GM12801 (cell line): ENCODE data around the gene FLNB.

ENCODE experiments used
- TF ChIP-seq, protein P1 (sequence below): IDR thresholded peaks from one replicate; pipeline ENCODE4 v1.5.1; 2011; ENCODE audit warnings: control low read depth; ENCODE audit not compliant: insufficient read length; ENCODE audit errors: extremely low read depth

Gene FLNB

DNA sequence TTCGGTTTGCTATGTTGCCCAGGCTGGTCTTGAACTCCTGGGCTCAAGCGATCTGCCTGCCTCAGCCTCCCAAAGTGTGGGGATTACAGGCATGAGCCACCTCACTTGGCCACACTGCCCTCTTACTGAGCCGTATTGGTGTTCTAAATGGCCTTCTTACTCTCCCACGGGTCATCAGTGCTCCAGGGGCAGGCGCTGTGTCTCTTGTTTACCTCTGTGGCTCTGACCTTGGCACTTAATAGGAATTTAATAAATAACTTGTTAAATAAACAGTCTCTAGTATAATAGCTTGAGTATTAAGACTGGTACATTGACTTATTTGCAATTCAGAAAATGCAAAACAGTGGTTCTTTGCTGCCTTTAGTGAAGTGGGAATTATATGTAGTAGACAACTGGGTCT, 13.7 kb downstream of the FLNB start:
- TF ChIP-seq, protein P1, sequence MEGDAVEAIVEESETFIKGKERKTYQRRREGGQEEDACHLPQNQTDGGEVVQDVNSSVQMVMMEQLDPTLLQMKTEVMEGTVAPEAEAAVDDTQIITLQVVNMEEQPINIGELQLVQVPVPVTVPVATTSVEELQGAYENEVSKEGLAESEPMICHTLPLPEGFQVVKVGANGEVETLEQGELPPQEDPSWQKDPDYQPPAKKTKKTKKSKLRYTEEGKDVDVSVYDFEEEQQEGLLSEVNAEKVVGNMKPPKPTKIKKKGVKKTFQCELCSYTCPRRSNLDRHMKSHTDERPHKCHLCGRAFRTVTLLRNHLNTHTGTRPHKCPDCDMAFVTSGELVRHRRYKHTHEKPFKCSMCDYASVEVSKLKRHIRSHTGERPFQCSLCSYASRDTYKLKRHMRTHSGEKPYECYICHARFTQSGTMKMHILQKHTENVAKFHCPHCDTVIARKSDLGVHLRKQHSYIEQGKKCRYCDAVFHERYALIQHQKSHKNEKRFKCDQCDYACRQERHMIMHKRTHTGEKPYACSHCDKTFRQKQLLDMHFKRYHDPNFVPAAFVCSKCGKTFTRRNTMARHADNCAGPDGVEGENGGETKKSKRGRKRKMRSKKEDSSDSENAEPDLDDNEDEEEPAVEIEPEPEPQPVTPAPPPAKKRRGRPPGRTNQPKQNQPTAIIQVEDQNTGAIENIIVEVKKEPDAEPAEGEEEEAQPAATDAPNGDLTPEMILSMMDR = no peak

DNA sequence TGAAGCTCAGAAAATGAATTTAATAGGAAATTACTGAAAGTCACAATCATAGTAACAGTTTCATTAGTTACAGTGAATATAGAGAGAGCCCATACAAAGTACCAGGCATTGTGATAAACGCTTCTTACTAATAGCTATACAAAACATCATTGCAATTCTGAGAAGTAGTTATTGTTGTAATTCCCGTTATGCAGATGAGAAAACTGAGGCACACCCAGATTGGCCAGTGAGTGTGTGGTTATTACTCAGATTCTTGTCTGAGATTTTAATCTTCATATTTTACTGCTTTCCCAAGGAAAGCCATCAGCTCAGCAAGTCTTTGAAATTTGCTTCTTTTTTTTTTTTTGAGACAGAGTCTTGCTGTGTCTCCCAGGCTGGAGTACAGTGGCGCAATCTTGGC, 14.3 kb downstream of the FLNB start:
- TF ChIP-seq, protein P1 = no peak

DNA sequence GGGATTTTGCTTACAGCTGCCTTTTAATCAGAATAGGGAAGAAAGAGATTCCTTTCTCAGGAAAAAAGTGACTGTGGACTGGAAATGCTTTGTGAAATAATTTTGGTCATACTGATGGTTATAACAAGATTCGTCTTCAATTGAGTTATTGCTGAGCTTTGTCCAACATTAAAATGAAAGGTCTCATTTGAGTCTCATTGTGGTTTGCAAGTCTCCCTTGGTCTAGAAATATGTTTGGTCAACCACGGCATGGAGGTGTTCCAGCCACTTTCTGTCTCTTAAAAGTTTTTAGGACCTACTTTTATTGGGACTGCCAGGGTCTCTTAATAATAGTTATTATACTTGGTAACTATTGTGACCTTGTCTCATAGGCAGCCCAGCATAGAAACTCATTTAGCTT, 15.3 kb downstream of the FLNB start:
- TF ChIP-seq, protein P1 = no peak

DNA sequence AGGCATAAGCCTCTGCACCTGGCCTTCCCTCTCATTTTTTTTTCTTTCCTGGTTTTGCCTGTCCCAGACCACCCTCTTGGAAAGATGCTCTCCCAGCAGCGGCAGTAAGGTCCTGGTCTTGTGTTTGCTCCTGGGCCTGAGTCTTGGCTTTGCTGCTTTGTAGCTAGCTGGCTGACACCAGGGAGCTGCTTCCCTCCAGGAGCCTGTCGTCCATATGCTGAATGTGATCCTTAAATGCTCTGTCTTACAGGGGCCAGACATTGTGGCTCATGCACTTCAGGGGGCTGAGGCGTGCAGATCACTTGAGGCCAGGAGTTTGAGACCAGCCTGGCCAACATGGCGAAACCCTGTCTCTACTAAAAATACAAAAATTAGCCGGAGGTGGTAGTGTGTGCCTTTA, 17.2 kb downstream of the FLNB start:
- TF ChIP-seq, protein P1 = no peak

DNA sequence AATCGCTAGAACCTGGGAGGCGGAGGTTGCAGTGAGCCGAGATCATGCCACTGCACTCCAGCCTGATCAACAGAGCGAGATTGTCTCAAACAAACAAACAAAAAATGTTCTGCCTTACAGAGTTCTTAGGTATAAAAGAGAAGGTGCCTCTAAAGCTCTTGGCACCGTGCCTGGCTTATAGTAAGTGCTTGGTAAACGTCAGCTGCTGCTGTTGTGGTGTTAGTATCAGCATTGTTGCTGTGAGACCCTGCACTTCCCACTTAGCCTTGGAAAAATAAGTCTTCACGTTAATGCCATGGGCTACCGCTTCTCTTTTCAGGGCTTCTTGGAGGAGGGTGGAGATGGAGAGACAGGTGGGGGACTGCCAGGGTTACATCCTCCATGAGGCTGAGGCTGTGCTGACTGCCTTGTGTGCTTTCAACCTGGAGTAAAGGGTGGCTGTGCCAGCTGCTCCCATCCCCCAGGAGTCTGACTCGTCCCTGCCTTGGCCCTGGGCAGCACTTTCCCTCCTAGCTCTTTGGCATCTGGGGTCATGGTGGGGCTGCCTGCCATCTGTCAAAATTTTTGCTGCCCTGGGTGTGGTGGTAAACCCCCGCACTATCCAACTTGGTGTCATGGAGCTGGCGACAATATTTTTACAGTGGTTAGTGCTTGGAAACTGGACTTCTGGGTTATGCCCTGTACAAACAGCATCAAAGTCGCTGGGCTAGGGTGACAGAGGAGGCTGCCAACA, 17.8 kb downstream of the FLNB start:
- TF ChIP-seq, protein P1 = no peak

DNA sequence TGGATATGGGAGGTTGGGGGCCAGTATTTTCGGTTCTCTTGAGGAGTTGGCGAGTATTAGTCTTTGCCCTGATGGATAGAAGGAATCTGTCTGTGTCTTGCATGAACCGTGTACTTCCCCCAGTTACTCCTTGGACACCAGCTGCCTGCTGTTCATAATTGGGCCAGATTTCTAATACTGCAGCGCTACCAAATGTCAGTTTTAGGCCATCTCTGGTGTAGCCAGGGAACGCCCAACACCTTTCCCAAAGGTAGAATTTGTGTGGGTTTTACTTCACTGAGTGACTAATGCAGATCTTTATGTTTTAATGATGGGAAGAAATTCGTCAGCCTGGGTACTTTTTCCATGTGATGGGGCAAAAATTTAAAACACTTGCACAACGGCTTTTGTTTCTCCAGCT, 18.4 kb downstream of the FLNB start:
- TF ChIP-seq, protein P1 = no peak

DNA sequence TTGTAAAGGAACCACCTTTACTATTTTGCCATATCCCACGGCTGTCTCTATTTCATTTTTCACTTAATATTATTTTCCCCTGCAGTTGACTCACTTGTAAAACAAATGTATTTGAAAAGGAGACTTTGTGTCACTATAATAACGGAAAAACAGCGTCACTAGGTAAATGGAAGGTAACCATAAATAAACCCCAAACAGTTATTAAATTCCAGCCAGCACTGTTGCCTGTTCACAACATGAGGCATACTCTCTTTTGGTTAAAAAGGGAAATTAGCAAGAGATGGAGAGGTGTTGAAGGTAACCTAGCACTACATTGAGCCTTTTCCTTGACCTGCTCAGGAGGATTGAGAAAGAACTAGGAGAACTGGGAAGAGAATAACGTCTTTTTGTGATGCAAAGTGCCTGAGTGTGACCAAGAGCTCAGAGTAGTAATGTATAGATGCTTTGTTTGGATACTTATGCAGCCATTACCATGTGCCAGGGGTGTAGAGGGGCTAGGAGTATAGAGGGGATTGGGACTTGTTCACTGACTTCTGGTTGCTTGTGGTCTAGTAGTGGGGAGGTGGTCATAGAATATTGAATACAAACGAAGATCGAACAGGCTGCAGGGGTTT, 19.6 kb downstream of the FLNB start:
- TF ChIP-seq, protein P1 = no peak
